Liver (tissue), 3 donors: Measurements from ENCODE around the gene GTF2E1.

Experiments used
- ATF3 ChIP-seq: IDR thresholded peaks from 2 replicates; pipeline ENCODE4 v1.6.1; 2016; ENCODE audit warnings: antibody characterized with exemption
- CTCF ChIP-seq: fragments of 150-350 bp; IDR thresholded peaks from 2 replicates; pipeline ENCODE4 v1.5.1; 2017; ENCODE audit warnings: improper control_type of control experiment, low read depth, low read length; ENCODE audit not compliant: missing input control
- FOXA1 ChIP-seq: IDR thresholded peaks from 2 replicates; pipeline ENCODE4 v1.6.1; 2016; ENCODE audit warnings: antibody characterized with exemption
- GABPA ChIP-seq, 2 donors: IDR thresholded peaks in 1 of 2; conservative IDR thresholded peaks in 1 of 2; 2 replicates each; pipeline ENCODE4 v1.6.1; 2016; ENCODE audit warnings: antibody characterized with exemption in 2 of 2, mild to moderate bottlenecking in 1 of 2, moderate library complexity in 1 of 2
- RAD21 ChIP-seq, 2 donors: IDR thresholded peaks; 2 replicates each; pipeline ENCODE4 v1.6.1; 2016; ENCODE audit warnings: antibody characterized with exemption in 2 of 2, mild to moderate bottlenecking in 2 of 2
- REST ChIP-seq: IDR thresholded peaks from 2 replicates; pipeline ENCODE4 v1.6.1; 2016; ENCODE audit warnings: antibody characterized with exemption, mild to moderate bottlenecking
- RXRA ChIP-seq, 2 donors: IDR thresholded peaks; 2 replicates each; pipeline ENCODE4 v1.6.1; 2017 to 2018; ENCODE audit warnings: antibody characterized with exemption in 2 of 2, mild to moderate bottlenecking in 1 of 2
- SP1 ChIP-seq: IDR thresholded peaks from 2 replicates; pipeline ENCODE4 v1.6.1; 2018; ENCODE audit warnings: antibody characterized with exemption, mild to moderate bottlenecking
- TAF1 ChIP-seq: conservative IDR thresholded peaks from 2 replicates; pipeline ENCODE4 v1.6.1; 2016; ENCODE audit warnings: antibody characterized with exemption, mild to moderate bottlenecking
- YY1 ChIP-seq: IDR thresholded peaks from 2 replicates; pipeline ENCODE4 v1.6.1; 2016; ENCODE audit warnings: antibody characterized with exemption, mild to moderate bottlenecking
- ZBTB33 ChIP-seq: IDR thresholded peaks from 2 replicates; pipeline ENCODE4 v1.6.1; 2016; ENCODE audit warnings: antibody characterized with exemption
- donor health status: healthy.
- donor health status: healthy.

- TF ChIP-seq CTCF = no peak
- TF ChIP-seq SP1 = peak; percentile 0
- no peak for TF ChIP-seq RXRA (IDR thresholded peaks at IDR 0.05)
- peak; percentile 7 for TF ChIP-seq REST
- no peak for TF ChIP-seq ZBTB33
- TF ChIP-seq FOXA1 = no peak
- no peak for TF ChIP-seq RAD21 (IDR thresholded peaks at IDR 0.05)
- no peak for TF ChIP-seq GABPA (IDR thresholded peaks at IDR 0.05 in 1 of 2, conservative IDR thresholded peaks at IDR 0.05 in 1 of 2)
- TF ChIP-seq ATF3 = no peak
- TF ChIP-seq TAF1 = no peak
- no peak for TF ChIP-seq YY1
These were observed 363 bp downstream of the GTF2E1 start for GRCh38 chr3:120742849-120743365.
